Fibroblast of the aortic adventitia (primary cell): ENCODE data around the gene TXNL4A. TPM values are rescaled to one million over a fixed set of nuclear protein-coding genes. Genes with fewer than 3 reads are reported as not detected.

Source experiments
- DNase-seq: peaks from one replicate; pipeline ENCODE4 v3.0.0-alpha.2; 2010; ENCODE audit warnings: low read depth
- H3K4me3 ChIP-seq: 2 replicates; pipeline ENCODE4 v1.5.1; 2011; ENCODE audit warnings: low read depth, mild to moderate bottlenecking, control low read depth, low read length, moderate library complexity
- total RNA-seq: library from RNA; depleted of rRNA; stranded (reverse); fragments of >200 nt; gene quantifications from 2 replicates; pipeline ENCODE4 v1.2.3, GENCODE V29; 2012; ENCODE audit warnings: low replicate concordance
- TF ChIP-seq, protein P1 (sequence below): IDR thresholded peaks from 2 replicates; pipeline ENCODE4 v1.5.1; 2011; ENCODE audit warnings: mild to moderate bottlenecking, low read length, control low read depth, inconsistent platforms; ENCODE audit not compliant: insufficient read depth

The TXNL4A gene
- total RNA-seq, 1 donor = 54.6 TPM

DNA sequence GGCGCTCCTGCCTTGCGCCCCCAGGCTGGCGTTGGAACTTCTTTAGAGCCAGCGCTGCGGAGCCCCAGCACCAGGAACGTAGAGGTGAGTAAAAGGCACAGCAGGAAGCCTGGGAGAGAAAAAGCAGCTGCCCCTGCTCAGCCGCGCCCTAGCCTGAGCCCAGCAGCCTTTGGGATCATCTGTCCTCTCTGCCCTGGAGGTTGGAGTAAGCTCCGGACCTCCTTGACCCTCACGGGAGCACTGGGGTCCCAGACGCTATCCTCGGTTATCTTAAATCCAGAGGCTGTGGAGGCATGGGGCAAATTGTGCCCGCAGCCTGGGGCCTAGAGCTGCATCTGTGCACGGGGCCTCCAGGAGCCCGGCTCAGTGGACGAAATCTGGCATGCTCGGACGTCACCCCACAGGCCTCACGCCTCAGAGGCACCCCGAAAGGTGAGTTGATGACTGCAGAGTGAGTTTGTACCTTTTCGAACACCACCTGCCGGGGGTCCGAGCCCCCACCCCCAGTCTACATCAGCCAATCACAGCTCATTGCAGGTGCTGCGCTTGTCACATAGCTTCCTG is 35.3 kb downstream of the TXNL4A start:
- TF ChIP-seq, protein P1, sequence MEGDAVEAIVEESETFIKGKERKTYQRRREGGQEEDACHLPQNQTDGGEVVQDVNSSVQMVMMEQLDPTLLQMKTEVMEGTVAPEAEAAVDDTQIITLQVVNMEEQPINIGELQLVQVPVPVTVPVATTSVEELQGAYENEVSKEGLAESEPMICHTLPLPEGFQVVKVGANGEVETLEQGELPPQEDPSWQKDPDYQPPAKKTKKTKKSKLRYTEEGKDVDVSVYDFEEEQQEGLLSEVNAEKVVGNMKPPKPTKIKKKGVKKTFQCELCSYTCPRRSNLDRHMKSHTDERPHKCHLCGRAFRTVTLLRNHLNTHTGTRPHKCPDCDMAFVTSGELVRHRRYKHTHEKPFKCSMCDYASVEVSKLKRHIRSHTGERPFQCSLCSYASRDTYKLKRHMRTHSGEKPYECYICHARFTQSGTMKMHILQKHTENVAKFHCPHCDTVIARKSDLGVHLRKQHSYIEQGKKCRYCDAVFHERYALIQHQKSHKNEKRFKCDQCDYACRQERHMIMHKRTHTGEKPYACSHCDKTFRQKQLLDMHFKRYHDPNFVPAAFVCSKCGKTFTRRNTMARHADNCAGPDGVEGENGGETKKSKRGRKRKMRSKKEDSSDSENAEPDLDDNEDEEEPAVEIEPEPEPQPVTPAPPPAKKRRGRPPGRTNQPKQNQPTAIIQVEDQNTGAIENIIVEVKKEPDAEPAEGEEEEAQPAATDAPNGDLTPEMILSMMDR = no peak
- no peak for DNase-seq
- H3K4me3 ChIP-seq = no peak overlapping the region

DNA sequence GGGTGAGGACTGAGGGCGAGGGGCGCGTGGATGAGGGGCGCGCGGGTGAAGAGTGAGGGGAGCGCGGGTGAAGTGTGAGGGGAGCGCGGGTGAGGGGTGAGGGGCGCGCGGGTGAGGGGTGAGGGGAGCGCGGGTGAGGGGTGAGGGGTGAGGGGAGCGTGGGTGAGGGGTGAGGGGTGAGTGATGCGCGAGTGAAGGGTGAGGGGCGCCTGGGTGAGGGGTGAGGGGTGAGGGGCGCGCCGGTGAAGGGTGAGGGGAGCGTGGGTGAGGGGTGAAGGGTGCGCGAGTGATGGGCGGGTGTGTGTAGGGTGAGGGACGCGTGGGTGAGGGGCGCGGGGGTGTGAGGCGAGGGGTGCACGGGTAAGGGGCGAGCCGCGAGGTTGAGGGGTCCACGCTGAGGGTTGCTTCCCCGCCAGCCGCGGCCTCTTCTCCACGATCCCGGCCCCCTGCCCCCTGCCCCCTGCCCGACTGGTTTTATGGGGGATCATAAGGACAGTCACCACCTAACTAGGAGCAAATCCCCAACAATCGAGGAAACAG is 35.8 kb downstream of the TXNL4A start:
- TF ChIP-seq, protein P1 = no peak
- H3K4me3 ChIP-seq = peak overlapping the region; percentile 74
- DNase-seq = no peak

DNA sequence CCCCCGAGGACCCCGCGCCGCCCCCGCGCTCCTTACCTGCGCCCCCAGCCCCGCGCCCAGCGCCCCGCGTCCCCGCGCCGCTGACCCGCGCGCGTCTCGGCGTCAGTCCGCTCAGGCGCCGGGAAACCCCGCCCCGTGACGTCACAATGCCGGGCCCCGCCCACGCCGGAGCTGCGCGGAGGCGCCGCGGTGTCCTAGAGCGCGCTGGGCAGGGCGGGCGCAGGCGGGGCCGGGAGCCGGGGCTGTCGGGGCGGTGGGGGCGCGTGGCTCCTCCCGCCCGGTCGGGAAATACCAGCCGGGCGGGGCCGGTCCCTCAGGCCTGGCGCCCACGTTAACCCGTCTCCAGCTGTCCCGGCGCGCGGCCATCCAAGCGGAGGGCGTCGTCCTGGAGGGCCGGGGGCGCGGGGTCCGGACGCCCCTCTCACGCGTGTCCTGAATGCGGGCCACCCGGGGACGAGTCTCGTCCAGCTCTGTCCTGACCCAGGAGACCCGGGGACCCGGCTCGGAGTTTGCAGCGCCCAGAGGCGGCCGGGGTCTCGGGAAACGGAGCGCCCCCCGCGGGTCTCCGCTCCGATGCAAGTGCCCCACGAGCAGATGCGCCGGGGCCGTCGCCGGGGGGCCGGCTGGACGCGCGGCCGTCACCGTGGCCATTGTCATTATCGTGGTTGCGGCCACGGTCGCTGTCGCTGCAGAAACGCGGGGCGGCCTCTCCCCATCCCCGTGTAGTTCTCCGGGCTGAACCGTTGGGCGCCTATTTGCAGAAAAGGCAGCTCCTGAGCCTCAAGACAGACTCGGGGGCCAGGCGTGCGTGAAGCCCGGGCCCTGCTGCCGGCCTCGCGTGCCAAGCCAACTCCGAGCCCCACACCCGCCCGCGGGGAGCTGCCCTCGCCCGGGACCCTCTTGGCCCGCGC is 36.6 kb downstream of the TXNL4A start, which contains the start of gene SLC66A2:
Gene SLC66A2, minus strand, starts transcription at position 109 of the 911 bp plus-strand sequence. CDS start 727 bp downstream, outside the sequence.
- peak; percentile 77 for DNase-seq
- TF ChIP-seq, protein P1 = no peak
- H3K4me3 ChIP-seq = peak within 1 kb of the TSS; percentile 81

DNA sequence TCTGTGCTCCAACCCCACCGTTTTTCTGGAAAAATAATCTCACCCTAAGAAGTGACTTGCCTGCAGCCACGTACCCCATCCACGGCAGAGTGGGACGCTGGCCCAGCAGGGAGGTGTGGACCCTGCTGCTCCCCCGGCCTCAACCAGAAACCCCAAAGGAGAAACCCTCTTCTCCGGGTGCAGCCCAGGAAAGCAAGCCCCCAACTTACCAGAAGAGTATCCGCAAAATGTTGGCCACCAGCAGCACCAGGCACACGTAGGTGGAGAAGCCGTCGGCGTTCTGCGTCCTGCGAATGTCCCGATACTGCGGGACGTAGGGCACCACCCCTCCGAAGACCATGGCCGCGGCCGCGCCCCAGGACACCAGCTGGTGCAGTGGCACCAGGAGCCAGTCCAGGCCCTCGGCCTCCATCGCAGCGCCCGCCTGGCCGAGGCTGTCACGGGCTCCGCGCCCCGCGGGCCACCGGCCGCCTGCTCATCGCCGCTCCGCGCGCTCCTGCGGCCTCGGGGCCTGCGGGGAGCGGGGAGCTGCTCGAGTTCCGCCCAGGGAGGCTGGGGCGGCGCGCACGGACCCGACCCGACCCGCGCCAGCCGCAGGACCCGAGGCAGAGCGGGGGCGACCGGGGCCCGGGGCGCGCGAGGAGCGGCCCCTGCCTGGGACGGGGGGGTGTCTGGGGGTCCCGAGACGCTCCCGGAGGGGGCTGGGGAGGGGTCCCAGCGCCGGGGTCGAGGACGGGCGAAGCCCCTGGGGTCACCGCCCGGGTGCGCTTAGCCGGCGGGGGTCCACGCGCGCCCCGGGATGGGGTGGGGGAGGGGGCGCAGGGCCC is 37.6 kb downstream of the TXNL4A start:
- TF ChIP-seq, protein P1 = no peak
- no peak for DNase-seq
- peak overlapping the region; percentile 81 for H3K4me3 ChIP-seq

DNA sequence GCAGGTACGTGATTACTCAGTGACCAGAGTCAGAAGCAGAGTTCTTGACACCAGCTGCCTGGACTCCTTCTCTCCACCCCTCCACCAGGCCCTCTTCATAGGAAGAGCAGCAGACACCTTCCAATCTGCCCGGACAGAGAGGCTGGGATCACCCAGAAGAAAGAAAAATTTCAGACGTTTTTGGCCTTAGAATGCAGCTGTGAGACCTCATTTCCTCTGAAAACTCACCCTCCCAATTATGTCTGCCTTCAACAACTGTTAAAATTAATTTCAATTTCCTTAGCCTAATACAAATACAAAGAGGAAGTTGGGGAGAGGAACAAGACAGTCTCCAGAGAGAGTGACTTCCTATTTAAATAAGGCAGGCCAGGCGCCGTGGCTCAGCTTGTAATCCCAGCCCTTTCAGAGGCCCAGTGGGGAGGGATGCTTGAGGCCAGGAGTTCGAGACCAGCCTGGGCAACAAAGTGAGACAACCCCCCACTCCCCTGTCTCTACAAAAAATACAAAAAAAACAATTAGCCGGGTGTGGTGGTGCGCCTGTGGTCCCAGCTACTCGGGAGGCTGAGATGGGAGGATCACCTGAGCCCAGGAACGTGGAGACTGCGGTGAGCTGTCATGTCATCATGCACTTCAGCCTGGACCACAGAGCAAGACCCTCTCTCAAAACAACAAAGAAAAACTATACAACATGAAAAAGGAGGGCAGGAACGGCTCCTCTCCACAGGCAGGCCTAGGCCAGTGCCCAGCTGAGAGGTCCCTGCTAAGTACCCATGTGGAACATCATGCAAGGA is 38.5 kb downstream of the TXNL4A start:
- TF ChIP-seq, protein P1 = no peak
- H3K4me3 ChIP-seq = peak overlapping the region; percentile 81
- no peak for DNase-seq
